ENCODE measurements around the gene SAGE1.
"Not testable (repeated sequence)": the region's sequence is repeated elsewhere in the genome, so short reads cannot be mapped to it uniquely, and the experiment has no call there.

Gene SAGE1

DNA sequence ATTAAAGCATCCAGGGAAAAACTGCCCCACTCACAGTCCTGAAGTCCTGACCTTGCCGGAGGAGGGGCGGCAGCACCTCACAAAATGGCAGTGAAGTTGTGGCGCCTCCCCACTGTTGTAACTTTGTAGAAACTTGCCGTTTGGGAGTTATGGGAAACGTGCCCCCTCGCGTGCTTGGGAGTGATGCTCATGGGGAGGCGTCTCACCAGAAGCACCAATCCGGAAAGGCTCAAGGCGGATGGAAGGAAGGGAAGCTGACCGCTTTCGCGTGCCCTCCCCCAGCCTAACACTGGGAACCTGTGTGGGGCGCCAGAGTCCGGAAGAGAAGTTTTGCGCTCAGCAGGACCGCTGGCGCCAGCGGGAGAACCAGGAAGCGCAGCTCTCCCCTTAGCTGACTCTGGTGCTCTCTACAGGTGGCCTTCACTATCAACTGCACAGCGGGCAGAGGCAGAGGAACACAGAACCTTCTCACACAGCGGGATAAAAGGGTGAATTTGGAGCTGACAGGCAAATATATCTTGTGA lies at the start of gene SAGE1, which contains the start of gene CT45A10:
Gene SAGE1 (plus strand): TSS at position 423 of the 524 bp plus-strand sequence. CDS start 2,527 bp downstream, outside the sequence.
Gene CT45A10 (minus strand): TSS at position 151 of the 524 bp plus-strand sequence. CDS start 8,100 bp downstream, outside the sequence.
- no peak for DNase-seq

- not testable (repeated sequence) for DNase-seq
These were observed 39.1 kb upstream of the SAGE1 start, which contains the start of gene CT45A8 for GRCh38 chrX:135854438-135854837. CT45A8 (minus strand) TSS chrX:135854538; CDS start chrX:135850783, 3,755 bp downstream.

GRCh38 chrX:135871712-135872111 lies 21.8 kb upstream of the SAGE1 start, which contains the start of gene CT45A9:
CT45A9 (minus strand) TSS chrX:135871812; CDS start chrX:135868061, 3,751 bp downstream.
- DNase-seq = not testable (repeated sequence)

GRCh38 chrX:135882741-135883140 lies 10.8 kb upstream of the SAGE1 start:
- DNase-seq = not testable (repeated sequence)

- not testable (repeated sequence) for DNase-seq
These were observed 5.3 kb upstream of the SAGE1 start for GRCh38 chrX:135888230-135888629.

DNA sequence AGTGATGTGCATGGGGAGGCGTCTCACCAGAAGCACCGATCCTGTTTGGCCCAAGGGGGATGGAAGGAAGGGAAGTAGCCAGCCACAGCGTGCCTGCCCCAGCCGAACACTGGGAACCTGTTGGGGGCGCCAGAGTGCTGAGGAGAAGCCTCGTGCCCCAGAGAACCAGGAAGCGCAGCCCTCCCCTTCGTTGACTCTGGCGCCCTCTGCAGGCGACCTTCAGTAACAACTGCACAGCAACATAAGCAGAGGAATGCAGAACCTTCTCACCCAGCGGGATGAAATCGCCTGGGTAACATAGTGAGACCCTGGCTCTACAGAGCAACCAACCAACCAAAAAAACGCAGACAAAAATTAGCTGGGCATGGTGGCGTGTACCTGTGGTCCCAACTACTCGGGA lies 4.5 kb upstream of the SAGE1 start:
- not testable (repeated sequence) for DNase-seq

GRCh38 chrX:135890087-135890585 lies 3.4 kb upstream of the SAGE1 start:
- no peak for DNase-seq

- no peak for DNase-seq
These were observed 735 bp upstream of the SAGE1 start for GRCh38 chrX:135892781-135893180.

DNA sequence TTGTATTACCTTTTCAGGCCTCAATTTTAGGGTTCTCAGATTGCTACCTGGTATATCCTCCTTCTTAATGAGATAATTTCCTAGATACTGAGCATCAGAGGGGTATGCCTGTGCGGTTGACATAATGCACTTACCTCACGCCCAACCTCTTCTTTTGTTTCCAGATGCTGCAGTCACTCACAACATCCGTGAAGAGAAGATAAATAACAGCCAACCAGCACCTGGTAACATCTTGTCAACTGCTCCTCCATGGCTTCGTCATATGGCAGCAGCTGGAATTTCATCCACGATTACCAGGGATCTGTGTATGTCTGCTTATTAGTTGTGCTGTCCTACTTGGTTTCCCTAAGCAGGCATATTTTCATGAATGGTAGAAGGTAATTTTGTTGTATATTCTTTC lies 16.7 kb downstream of the SAGE1 start:
- DNase-seq = no peak

GRCh38 chrX:135914404-135914803 lies 20.9 kb downstream of the SAGE1 start:
- DNase-seq = no peak

DNA sequence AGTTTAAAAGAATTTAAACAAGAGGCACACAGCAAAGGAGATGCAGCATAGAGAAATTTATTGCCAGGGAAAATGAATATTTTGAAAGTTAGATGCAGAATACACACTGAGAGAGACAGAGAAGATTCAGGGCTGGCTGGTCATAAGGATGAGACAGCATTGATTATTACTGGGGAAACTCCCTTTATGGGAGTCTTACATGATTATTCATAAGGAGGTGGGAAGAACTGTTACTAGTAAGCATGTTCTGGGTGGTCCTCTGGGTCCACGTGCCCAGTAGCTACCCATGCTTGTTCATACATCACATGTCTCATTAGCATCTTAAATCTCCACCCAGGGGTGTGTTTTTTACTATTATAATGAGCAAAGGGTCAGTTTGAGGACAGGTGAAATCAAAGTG lies 27.0 kb downstream of the SAGE1 start:
- not testable (repeated sequence) for DNase-seq

- DNase-seq = no peak
These were observed 29.8 kb downstream of the SAGE1 start for GRCh38 chrX:135923353-135923752.

DNA sequence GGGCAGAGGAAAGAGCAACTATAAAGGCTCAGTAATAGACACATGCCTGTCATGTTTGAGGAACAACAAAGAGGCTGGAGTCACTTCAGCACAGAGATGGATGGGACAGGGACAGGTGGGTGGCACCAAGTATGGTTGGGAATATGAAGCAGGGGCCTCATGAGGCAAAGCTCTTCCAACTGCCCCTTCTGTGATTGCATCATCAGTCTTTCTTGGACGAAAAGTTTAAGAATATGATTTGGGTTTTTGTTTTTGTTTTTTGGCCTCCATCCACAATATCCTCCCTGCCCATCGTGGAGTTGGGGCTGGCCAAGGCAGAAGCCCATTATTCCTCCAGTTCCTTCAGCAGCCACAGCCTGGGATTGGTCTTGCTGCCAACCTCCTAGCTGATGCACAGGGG lies 34.4 kb downstream of the SAGE1 start:
- no peak for DNase-seq

- DNase-seq = peak; percentile 11 to 49
These were observed 38.4 kb downstream of the SAGE1 start for GRCh38 chrX:135931644-135932487.

GRCh38 chrX:135944486-135944885 lies 51.0 kb downstream of the SAGE1 start:
- no peak for DNase-seq

DNA sequence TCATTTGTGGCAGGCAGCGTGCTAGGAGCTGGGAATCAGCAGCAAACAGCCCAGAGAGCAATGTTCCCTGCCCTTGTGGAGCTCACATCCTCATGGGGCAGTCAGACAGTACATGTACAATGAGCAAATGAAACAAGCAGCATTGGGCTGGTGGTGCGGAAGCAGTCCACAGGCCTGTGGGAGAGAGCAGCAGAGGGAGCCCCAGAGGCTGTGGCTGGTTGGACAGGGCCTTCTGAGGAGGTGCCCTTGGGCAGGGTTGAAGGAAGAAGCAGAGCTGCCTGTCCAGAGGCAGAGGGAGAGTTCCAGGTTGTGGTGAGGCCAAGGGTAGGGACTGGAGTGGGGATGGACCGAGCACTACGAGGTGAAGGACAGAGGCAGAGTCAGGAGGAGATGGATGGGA lies 57.8 kb downstream of the SAGE1 start:
- DNase-seq = no peak

Measured in inflammatory macrophage treated with lipopolysaccharide for 1 hour (primary cell).